Measurements from ENCODE around the gene RABGAP1L.

RABGAP1L gene

DNA sequence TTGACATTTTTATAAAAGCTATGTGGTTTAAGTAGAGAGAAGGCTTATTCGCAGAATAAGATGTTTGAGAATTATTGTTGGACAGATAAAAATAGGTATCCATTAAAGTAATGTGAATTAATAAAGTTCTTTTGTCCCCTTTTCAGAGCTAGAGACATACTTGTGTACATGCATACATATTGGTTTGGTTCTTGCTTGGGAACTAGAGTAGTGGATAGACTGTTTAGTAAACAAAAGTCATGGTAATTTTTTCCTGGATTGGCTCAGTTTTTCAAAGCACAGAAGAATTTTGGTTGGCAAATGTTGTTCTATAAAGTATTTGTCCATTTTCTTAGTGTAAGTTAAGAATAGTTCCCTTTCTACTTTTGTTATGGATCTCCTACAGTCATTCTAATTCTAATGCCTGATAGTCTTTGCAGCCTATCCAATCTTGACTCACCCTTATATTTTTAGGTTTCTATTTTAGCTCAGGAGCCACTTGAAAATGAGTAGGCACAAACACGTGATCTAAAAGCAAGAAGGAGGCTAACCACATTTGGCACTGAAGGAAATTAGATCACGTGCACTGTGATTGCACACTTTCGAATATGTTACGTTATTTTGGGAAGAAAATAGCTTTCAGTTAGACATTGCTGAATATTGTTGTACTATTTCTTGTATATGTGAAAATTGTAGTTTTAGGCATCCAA lies 47.0 kb downstream of the RABGAP1L start:
- CTCF ChIA-PET, result interaction anchor here (1.7 kb wide), 1 partner anchor 11 kb away, joined by 4 read pairs; no protein-coding TSS in a partner anchor
- Histone ChIP-seq H3K4me3 (ENCODE audit: low read depth, low read length) (no peak overlapping the region), H3K9me3 (ENCODE audit: control insufficient read depth, insufficient read depth, low read depth, low read length) (no peaks in the 10 kb centered on the region), H3K27ac (ENCODE audit: extremely low read depth, low read depth, low read length) (no peak overlapping the region), H3K36me3 (ENCODE audit: control insufficient read depth in 2 of 2, insufficient read depth in 1 of 2, low read length in 2 of 2) (peaks cover 0 to 4% of the 10 kb centered on the region in 2 experiments; a peak in 1 of 3 replicates), H3K4me1 (ENCODE audit: control insufficient read depth, insufficient read depth, low read length) (no peaks in the 10 kb centered on the region)
- TF ChIP-seq, protein P1, sequence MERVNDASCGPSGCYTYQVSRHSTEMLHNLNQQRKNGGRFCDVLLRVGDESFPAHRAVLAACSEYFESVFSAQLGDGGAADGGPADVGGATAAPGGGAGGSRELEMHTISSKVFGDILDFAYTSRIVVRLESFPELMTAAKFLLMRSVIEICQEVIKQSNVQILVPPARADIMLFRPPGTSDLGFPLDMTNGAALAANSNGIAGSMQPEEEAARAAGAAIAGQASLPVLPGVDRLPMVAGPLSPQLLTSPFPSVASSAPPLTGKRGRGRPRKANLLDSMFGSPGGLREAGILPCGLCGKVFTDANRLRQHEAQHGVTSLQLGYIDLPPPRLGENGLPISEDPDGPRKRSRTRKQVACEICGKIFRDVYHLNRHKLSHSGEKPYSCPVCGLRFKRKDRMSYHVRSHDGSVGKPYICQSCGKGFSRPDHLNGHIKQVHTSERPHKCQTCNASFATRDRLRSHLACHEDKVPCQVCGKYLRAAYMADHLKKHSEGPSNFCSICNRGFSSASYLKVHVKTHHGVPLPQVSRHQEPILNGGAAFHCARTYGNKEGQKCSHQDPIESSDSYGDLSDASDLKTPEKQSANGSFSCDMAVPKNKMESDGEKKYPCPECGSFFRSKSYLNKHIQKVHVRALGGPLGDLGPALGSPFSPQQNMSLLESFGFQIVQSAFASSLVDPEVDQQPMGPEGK (tag by site-specific recombination; IDR thresholded peaks at IDR 0.05), result no peak
- no peak for TF ChIP-seq ZNF510 (tag by site-specific recombination; IDR thresholded peaks at IDR 0.05; ENCODE audit: insufficient replicate concordance)
- no peak for TF ChIP-seq ZNF292 (tag by site-specific recombination; IDR thresholded peaks at IDR 0.05; ENCODE audit: borderline replicate concordance, low read depth)
- TF ChIP-seq, protein P2, sequence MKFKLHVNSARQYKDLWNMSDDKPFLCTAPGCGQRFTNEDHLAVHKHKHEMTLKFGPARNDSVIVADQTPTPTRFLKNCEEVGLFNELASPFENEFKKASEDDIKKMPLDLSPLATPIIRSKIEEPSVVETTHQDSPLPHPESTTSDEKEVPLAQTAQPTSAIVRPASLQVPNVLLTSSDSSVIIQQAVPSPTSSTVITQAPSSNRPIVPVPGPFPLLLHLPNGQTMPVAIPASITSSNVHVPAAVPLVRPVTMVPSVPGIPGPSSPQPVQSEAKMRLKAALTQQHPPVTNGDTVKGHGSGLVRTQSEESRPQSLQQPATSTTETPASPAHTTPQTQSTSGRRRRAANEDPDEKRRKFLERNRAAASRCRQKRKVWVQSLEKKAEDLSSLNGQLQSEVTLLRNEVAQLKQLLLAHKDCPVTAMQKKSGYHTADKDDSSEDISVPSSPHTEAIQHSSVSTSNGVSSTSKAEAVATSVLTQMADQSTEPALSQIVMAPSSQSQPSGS (tag by site-specific recombination; IDR thresholded peaks at IDR 0.05; ENCODE audit: low read depth), result no peak
- no peak for TF ChIP-seq ZNF596 (tag by site-specific recombination; IDR thresholded peaks at IDR 0.05)
- no peak for TF ChIP-seq ZNF426 (tag by site-specific recombination; IDR thresholded peaks at IDR 0.05)
- no peak for TF ChIP-seq HOXD13 (CRISPR knock-in tag; IDR thresholded peaks at IDR 0.05; ENCODE audit: borderline replicate concordance)
- TF ChIP-seq SCRT2 (tag by site-specific recombination; IDR thresholded peaks at IDR 0.05), result no peak
- no peak for TF ChIP-seq ZNF521 (tag by site-specific recombination; IDR thresholded peaks at IDR 0.05)
- TF ChIP-seq ZNF76 (tag by site-specific recombination; IDR thresholded peaks at IDR 0.05; ENCODE audit: borderline replicate concordance, low read depth), result no peak
- no peak for TF ChIP-seq ZNF416 (tag by site-specific recombination; IDR thresholded peaks at IDR 0.05)
- TF ChIP-seq ZFP37 (tag by site-specific recombination; IDR thresholded peaks at IDR 0.05), result no peak
- TF ChIP-seq ZNF530 (tag by site-specific recombination; IDR thresholded peaks at IDR 0.05; ENCODE audit: low read depth), result no peak
- no peak for TF ChIP-seq ZNF121 (tag by site-specific recombination; IDR thresholded peaks at IDR 0.05)
- TF ChIP-seq, protein P3, sequence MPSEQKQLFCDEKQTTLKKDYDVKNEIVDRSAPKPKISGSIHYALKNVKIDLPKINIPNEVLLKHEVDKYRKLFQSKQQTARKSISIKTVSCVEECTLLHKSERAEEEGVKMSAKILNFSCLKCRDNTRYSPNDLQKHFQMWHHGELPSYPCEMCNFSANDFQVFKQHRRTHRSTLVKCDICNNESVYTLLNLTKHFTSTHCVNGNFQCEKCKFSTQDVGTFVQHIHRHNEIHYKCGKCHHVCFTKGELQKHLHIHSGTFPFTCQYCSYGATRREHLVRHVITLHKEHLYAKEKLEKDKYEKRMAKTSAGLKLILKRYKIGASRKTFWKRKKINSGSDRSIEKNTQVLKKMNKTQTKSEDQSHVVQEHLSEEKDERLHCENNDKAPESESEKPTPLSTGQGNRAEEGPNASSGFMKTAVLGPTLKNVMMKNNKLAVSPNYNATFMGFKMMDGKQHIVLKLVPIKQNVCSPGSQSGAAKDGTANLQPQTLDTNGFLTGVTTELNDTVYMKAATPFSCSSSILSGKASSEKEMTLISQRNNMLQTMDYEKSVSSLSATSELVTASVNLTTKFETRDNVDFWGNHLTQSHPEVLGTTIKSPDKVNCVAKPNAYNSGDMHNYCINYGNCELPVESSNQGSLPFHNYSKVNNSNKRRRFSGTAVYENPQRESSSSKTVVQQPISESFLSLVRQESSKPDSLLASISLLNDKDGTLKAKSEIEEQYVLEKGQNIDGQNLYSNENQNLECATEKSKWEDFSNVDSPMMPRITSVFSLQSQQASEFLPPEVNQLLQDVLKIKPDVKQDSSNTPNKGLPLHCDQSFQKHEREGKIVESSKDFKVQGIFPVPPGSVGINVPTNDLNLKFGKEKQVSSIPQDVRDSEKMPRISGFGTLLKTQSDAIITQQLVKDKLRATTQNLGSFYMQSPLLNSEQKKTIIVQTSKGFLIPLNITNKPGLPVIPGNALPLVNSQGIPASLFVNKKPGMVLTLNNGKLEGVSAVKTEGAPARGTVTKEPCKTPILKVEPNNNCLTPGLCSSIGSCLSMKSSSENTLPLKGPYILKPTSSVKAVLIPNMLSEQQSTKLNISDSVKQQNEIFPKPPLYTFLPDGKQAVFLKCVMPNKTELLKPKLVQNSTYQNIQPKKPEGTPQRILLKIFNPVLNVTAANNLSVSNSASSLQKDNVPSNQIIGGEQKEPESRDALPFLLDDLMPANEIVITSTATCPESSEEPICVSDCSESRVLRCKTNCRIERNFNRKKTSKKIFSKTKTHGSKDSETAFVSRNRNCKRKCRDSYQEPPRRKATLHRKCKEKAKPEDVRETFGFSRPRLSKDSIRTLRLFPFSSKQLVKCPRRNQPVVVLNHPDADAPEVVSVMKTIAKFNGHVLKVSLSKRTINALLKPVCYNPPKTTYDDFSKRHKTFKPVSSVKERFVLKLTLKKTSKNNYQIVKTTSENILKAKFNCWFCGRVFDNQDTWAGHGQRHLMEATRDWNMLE (tag by site-specific recombination; conservative IDR thresholded peaks at IDR 0.05; ENCODE audit: low read depth), result no peak
- TF ChIP-seq ZNF561 (tag by site-specific recombination; IDR thresholded peaks at IDR 0.05; ENCODE audit: borderline replicate concordance), result no peak
- TF ChIP-seq, protein P4, sequence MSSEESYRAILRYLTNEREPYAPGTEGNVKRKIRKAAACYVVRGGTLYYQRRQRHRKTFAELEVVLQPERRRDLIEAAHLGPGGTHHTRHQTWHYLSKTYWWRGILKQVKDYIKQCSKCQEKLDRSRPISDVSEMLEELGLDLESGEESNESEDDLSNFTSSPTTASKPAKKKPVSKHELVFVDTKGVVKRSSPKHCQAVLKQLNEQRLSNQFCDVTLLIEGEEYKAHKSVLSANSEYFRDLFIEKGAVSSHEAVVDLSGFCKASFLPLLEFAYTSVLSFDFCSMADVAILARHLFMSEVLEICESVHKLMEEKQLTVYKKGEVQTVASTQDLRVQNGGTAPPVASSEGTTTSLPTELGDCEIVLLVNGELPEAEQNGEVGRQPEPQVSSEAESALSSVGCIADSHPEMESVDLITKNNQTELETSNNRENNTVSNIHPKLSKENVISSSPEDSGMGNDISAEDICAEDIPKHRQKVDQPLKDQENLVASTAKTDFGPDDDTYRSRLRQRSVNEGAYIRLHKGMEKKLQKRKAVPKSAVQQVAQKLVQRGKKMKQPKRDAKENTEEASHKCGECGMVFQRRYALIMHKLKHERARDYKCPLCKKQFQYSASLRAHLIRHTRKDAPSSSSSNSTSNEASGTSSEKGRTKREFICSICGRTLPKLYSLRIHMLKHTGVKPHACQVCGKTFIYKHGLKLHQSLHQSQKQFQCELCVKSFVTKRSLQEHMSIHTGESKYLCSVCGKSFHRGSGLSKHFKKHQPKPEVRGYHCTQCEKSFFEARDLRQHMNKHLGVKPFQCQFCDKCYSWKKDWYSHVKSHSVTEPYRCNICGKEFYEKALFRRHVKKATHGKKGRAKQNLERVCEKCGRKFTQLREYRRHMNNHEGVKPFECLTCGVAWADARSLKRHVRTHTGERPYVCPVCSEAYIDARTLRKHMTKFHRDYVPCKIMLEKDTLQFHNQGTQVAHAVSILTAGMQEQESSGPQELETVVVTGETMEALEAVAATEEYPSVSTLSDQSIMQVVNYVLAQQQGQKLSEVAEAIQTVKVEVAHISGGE (tag by site-specific recombination; conservative IDR thresholded peaks at IDR 0.05; ENCODE audit: low read depth), result no peak
- TF ChIP-seq ZNF677 (tag by site-specific recombination; IDR thresholded peaks at IDR 0.05), result no peak
- POLR2A ChIA-PET, result no interaction called here

Data from HEK293 (cell line).